Upper lobe of left lung (tissue), 4 donors: ENCODE results near the gene FBXW7.

ENCODE experiments used
- EP300 ChIP-seq, 4 donors: sonication (generic); formaldehyde crosslinking; IDR thresholded peaks; one replicate each; pipeline ENCODE4 v1.5.1; 2017; ENCODE audit warnings: antibody characterized with exemption in 4 of 4, control low read depth in 2 of 4
- POLR2A ChIP-seq, 4 donors: fragments of 450-650 bp; IDR thresholded peaks; one replicate each; pipeline ENCODE4 v1.5.1; 2016 to 2017; ENCODE audit warnings: antibody characterized with exemption in 4 of 4, mild to moderate bottlenecking in 2 of 4
- TF ChIP-seq, protein P1 (sequence below), 6 experiments: fragments of 450-650 bp in 4 of 6; fragments of 200-600 bp in 2 of 6; sonication (generic) in 2 of 6; IDR thresholded peaks; one replicate each; pipeline ENCODE4 v1.5.1; 2016 to 2019; ENCODE audit warnings: antibody characterized with exemption in 6 of 6

DNA sequence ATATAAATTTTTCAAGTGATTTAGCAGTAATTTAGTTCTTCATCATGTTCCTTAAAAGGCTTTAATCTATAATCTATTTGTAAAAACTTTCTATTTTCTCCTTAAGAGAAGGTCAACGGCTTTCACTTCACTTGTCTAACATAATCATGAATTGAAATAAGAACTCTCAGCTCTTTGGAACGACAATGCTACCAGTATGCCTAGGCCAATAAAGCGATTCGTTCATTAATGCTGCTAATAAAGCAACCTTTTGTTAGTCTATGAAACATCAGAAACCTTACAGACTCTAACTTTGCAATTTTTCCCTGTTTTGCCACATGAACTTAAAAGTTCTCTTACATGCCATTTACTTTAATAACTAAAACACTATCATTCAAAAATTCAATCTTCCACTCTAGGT lies 47.6 kb downstream of the FBXW7 start:
- TF ChIP-seq, protein P1, sequence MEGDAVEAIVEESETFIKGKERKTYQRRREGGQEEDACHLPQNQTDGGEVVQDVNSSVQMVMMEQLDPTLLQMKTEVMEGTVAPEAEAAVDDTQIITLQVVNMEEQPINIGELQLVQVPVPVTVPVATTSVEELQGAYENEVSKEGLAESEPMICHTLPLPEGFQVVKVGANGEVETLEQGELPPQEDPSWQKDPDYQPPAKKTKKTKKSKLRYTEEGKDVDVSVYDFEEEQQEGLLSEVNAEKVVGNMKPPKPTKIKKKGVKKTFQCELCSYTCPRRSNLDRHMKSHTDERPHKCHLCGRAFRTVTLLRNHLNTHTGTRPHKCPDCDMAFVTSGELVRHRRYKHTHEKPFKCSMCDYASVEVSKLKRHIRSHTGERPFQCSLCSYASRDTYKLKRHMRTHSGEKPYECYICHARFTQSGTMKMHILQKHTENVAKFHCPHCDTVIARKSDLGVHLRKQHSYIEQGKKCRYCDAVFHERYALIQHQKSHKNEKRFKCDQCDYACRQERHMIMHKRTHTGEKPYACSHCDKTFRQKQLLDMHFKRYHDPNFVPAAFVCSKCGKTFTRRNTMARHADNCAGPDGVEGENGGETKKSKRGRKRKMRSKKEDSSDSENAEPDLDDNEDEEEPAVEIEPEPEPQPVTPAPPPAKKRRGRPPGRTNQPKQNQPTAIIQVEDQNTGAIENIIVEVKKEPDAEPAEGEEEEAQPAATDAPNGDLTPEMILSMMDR (IDR thresholded peaks at IDR 0.05), result no peak
- TF ChIP-seq EP300 (IDR thresholded peaks at IDR 0.05) (no peak), POLR2A (IDR thresholded peaks at IDR 0.05) (no peak)
